ENCODE measurements around the gene ZNF302. TPM values are rescaled to one million over a fixed set of nuclear protein-coding genes. Genes with fewer than 3 reads are reported as not detected.
"Not testable (repeated sequence)": the region's sequence is repeated elsewhere in the genome, so short reads cannot be mapped to it uniquely, and the experiment has no call there.

Gene ZNF302
- total RNA-seq, 2 experiments from 2014 or later = 14.9 to 15.9 TPM

- ChIA-PET POLR2A (interaction anchor here (3.7 kb wide), 1 partner anchor 11 kb away, joined by 11 read pairs; the partner anchor contains the start of genes SCGB2B2 and ZNF302), CTCF (interaction anchor here (1.0 kb wide), 1 partner anchor 27 kb away, joined by 5 read pairs; no protein-coding TSS in a partner anchor)
- DNase-seq = no peak
- no peaks in the 10 kb centered on the region for H3K9me3 Mint-ChIP-seq
- intact Hi-C loops (cut with micrococcal nuclease) = no loop called here
- ATAC-seq = no peak
- H3K4me1 Mint-ChIP-seq (ENCODE audit: low read depth) = peaks cover 21% of the 10 kb centered on the region
- no peak overlapping the region for H3K4me3 Mint-ChIP-seq
- TF ChIP-seq CTCF (IDR thresholded peaks at IDR 0.05) = no peak
- no peaks in the 10 kb centered on the region for H3K36me3 Mint-ChIP-seq (ENCODE audit: low read depth)
- no peak overlapping the region for H3K27ac Mint-ChIP-seq
- H3K27me3 Mint-ChIP-seq = no peaks in the 10 kb centered on the region
These were observed 11.1 kb upstream of the ZNF302 start for GRCh38 chr19:34666200-34666957.

- no peak for DNase-seq
- Mint-ChIP-seq H3K9me3 (no peaks in the 10 kb centered on the region), H3K27me3 (no peaks in the 10 kb centered on the region), H3K36me3 (ENCODE audit: low read depth) (no peaks in the 10 kb centered on the region), H3K27ac (peak overlapping the region; percentile 76), H3K4me3 (no peak overlapping the region), H3K4me1 (ENCODE audit: low read depth) (peaks cover 21% of the 10 kb centered on the region)
- ATAC-seq = no peak
- POLR2A ChIA-PET = interaction anchor here (3.7 kb wide), 1 partner anchor 11 kb away, joined by 11 read pairs; the partner anchor contains the start of genes SCGB2B2 and ZNF302
- CTCF ChIA-PET = interaction anchor here (1.0 kb wide), 1 partner anchor 27 kb away, joined by 5 read pairs; no protein-coding TSS in a partner anchor
- no peak for TF ChIP-seq CTCF (IDR thresholded peaks at IDR 0.05)
- intact Hi-C loops (cut with micrococcal nuclease) = no loop called here
These were observed 10.6 kb upstream of the ZNF302 start for GRCh38 chr19:34666958-34667265.

- CTCF ChIA-PET = interaction anchor here (1.0 kb wide), 1 partner anchor 28 kb away, joined by 5 read pairs; no protein-coding TSS in a partner anchor
- peak overlapping the region; percentile 43 for H3K4me3 Mint-ChIP-seq
- DNase-seq (no peak), ATAC-seq (no peak)
- no peaks in the 10 kb centered on the region for H3K36me3 Mint-ChIP-seq (ENCODE audit: low read depth)
- POLR2A ChIA-PET = interaction anchor here (0.7 to 3.7 kb wide), 2 partner anchors 10 kb away, joined by 3 to 11 read pairs; partner anchors contain the start of genes SCGB2B2 and ZNF302
- intact Hi-C loops (cut with micrococcal nuclease) = no loop called here
- H3K9me3 Mint-ChIP-seq = no peaks in the 10 kb centered on the region
- no peak for TF ChIP-seq CTCF (IDR thresholded peaks at IDR 0.05)
- H3K27ac Mint-ChIP-seq = peak overlapping the region; percentile 55
- H3K27me3 Mint-ChIP-seq = no peaks in the 10 kb centered on the region
- H3K4me1 Mint-ChIP-seq (ENCODE audit: low read depth) = peaks cover 21% of the 10 kb centered on the region
These were observed 10.0 kb upstream of the ZNF302 start for GRCh38 chr19:34667349-34668076.

GRCh38 chr19:34668077-34668689, 9.3 kb upstream of the ZNF302 start:
- H3K9me3 Mint-ChIP-seq; H3K4me3 Mint-ChIP-seq; H3K27me3 Mint-ChIP-seq; ATAC-seq; intact Hi-C loops (cut with micrococcal nuclease); DNase-seq; H3K36me3 Mint-ChIP-seq (ENCODE audit: low read depth); H3K27ac Mint-ChIP-seq; CTCF ChIA-PET: not testable (repeated sequence)
- POLR2A ChIA-PET = interaction anchor here (0.7 kb wide), 1 partner anchor 9 kb away, joined by 3 read pairs; the partner anchor contains the start of genes SCGB2B2 and ZNF302
- peaks cover 15% of the 10 kb centered on the region for H3K4me1 Mint-ChIP-seq (ENCODE audit: low read depth)

- CTCF ChIA-PET; H3K4me3 Mint-ChIP-seq; H3K27ac Mint-ChIP-seq; ATAC-seq; intact Hi-C loops (cut with micrococcal nuclease); H3K27me3 Mint-ChIP-seq; DNase-seq; H3K36me3 Mint-ChIP-seq (ENCODE audit: low read depth); H3K9me3 Mint-ChIP-seq: not testable (repeated sequence)
- POLR2A ChIA-PET = interaction anchor here (0.7 kb wide), 1 partner anchor 9 kb away, joined by 3 read pairs; the partner anchor contains the start of genes SCGB2B2 and ZNF302
- H3K4me1 Mint-ChIP-seq (ENCODE audit: low read depth) = peaks cover 10% of the 10 kb centered on the region
These were observed 8.8 kb upstream of the ZNF302 start for GRCh38 chr19:34668690-34669089.

Data from activated CD8-positive, alpha-beta T cell treated with anti-CD3 and anti-CD28 coated beads for 36 hours (primary cell).